K562 (cell line): ENCODE data around the gene SLC41A3. TPM values are rescaled to one million over a fixed set of nuclear protein-coding genes. Genes with fewer than 3 reads are reported as not detected.
"Not testable (repeated sequence)": the region's sequence is repeated elsewhere in the genome, so short reads cannot be mapped to it uniquely, and the experiment has no call there.

ENCODE experiments used
- ATAC-seq: fragments of 200-7000 bp; cut with Tn5 transposase; 3 replicates; pipeline ENCODE4 v1.9.1; 2020; ENCODE audit warnings: moderate library complexity
- BruUV-seq: library from RNA; stranded (reverse); fragments of 400-500 nt; replicated peaks from 2 replicates; lab custom pipeline; 2021; lab: Mats Ljungman, UMichigan
- CTCF ChIA-PET: fragments of 300-600 bp; formaldehyde crosslinking; extraction: SDS; loops from one replicate; lab custom pipeline; 2021; ENCODE audit warnings: low intra/inter-chr PET ratio; lab: Yijun Ruan, JAX
- POLR2A ChIA-PET: fragments of 300-600, 350-650 bp; sonication (Branson Sonifier 250); formaldehyde crosslinking; extraction: SDS; loops from one replicate; lab custom pipeline; 2021; ENCODE audit warnings: antibody characterized with exemption, inconsistent platforms; lab: Yijun Ruan, JAX
- DNase-seq, 4 experiments: peaks; one replicate each; pipeline versions ENCODE4 v3.0.0 to v3.0.0-alpha.2; 2011 to 2018; ENCODE audit warnings: low spot score in 3 of 4, mixed read lengths in 3 of 4; ENCODE audit errors: extremely low read depth in 1 of 4
- FAIRE-seq: peaks from 2 replicates; lab custom pipeline; 2011; peaks lifted over from hg19 to GRCh38; lab: Jason Lieb, UNC
- H2AFZ ChIP-seq: 2 replicates; pipeline ENCODE4 v1.6.0; 2011; ENCODE audit warnings: low read depth, low read length, control low read depth, inconsistent platforms
- H3K27ac ChIP-seq: fragments of 200-600 bp; 3 replicates; pipeline ENCODE4 v1.8.0; 2011; ENCODE audit warnings: low read depth, mild to moderate bottlenecking, control low read depth, inconsistent platforms, low read length, moderate library complexity, mixed read lengths; ENCODE audit errors: extremely low read depth
- H3K27me3 ChIP-seq, 2 experiments: fragments of 300-600 bp in 1 of 2; 2 replicates in 1 of 2; 3 replicates in 1 of 2; pipeline versions ENCODE4 v1.6.0 to v1.8.0; 2011; ENCODE audit warnings: inconsistent platforms in 2 of 2, low read length in 2 of 2, mild to moderate bottlenecking in 1 of 2, mixed read lengths in 1 of 2, moderate library complexity in 1 of 2; ENCODE audit not compliant: control insufficient read depth in 2 of 2, insufficient read depth in 2 of 2
- H3K36me3 ChIP-seq: fragments of 300-600 bp; 3 replicates; pipeline ENCODE4 v1.8.0; 2011; ENCODE audit warnings: mild to moderate bottlenecking, low read length, inconsistent platforms; ENCODE audit not compliant: control insufficient read depth, insufficient read depth
- H3K4me1 ChIP-seq, 2 experiments: fragments of 200-600 bp in 1 of 2; replicated peaks in 1 of 2; 2 replicates in 1 of 2; 3 replicates in 1 of 2; pipeline versions ENCODE4 v1.5.1 to v1.8.0; 2011; ENCODE audit warnings: inconsistent platforms in 2 of 2, low read length in 2 of 2, mild to moderate bottlenecking in 1 of 2, mixed read lengths in 1 of 2, moderate library complexity in 1 of 2; ENCODE audit not compliant: control insufficient read depth in 2 of 2, insufficient read depth in 2 of 2
- H3K4me2 ChIP-seq: 2 replicates; pipeline ENCODE4 v1.6.1; 2011; ENCODE audit warnings: low read length, control low read depth, inconsistent platforms, mixed read lengths; ENCODE audit not compliant: insufficient read depth
- H3K4me3 ChIP-seq: fragments of 200-600 bp; sonication (generic), shearing (Covaris generic); 2 replicates; pipeline ENCODE4 v1.5.1; 2016; ENCODE audit warnings: control low read depth, inconsistent platforms
- H3K79me2 ChIP-seq: fragments of 200-600 bp; 3 replicates; pipeline ENCODE4 v1.8.0; 2011; ENCODE audit warnings: low read length, inconsistent platforms; ENCODE audit not compliant: control insufficient read depth, insufficient read depth
- H3K9ac ChIP-seq, 2 experiments: 2 replicates each; pipeline versions ENCODE4 v1.6.0 to v1.6.1; 2011; ENCODE audit warnings: low read depth in 2 of 2, low read length in 2 of 2, control low read depth in 1 of 2, inconsistent platforms in 1 of 2, mild to moderate bottlenecking in 1 of 2, mixed read lengths in 1 of 2; ENCODE audit not compliant: insufficient read depth in 1 of 2
- H3K9me1 ChIP-seq: one replicate; pipeline ENCODE4 v1.6.0; 2011; ENCODE audit warnings: inconsistent platforms, mild to moderate bottlenecking, low read length, moderate library complexity; ENCODE audit not compliant: control insufficient read depth, insufficient read depth
- H3K9me3 ChIP-seq: replicated peaks from 2 replicates; pipeline ENCODE4 v1.5.1; 2011; ENCODE audit warnings: low read depth, low read length, inconsistent platforms; ENCODE audit not compliant: control insufficient read depth, insufficient read depth
- H4K20me1 ChIP-seq: replicated peaks from 2 replicates; pipeline ENCODE4 v1.6.1; 2011; ENCODE audit warnings: low read length, inconsistent platforms, mixed read lengths; ENCODE audit not compliant: control insufficient read depth, insufficient read depth
- L3MBTL2 ChIP-seq: fragments of 450-650 bp; IDR thresholded peaks from 2 replicates; pipeline ENCODE4 v1.6.1; 2016; ENCODE audit warnings: mild to moderate bottlenecking, moderate library complexity
- PRDM10 ChIP-seq: fragments of 450-650 bp; IDR thresholded peaks from 2 replicates; pipeline ENCODE4 v1.6.1; 2018; ENCODE audit not compliant: partially characterized antibody
- RAD51 ChIP-seq: fragments of 450-650 bp; IDR thresholded peaks from 2 replicates; pipeline ENCODE4 v1.7.1; 2016; ENCODE audit warnings: low read depth, mild to moderate bottlenecking, borderline replicate concordance
- WGBS: fragments of 100-300 bp; shearing (Covaris generic); methylation state at CpG from one replicate; pipeline ENCODE4 v1.1.6; 2016; ENCODE audit warnings: low coverage, mixed read lengths; ENCODE audit not compliant: insufficient coverage; ENCODE audit errors: missing lambda C conversion rate; 5-methylcytosine and 5-hydroxymethylcytosine counted together
- in situ Hi-C: fragments of 300-500 bp; cut with MboI; formaldehyde crosslinking; loops from 4 replicates; pipeline ENCODE4 v1.15.0; 2018; ENCODE audit warnings: inconsistent platforms, mixed read lengths
- intact Hi-C: fragments of 100-400 bp; cut with micrococcal nuclease; formaldehyde crosslinking; loops from 2 replicates; pipeline ENCODE4 v1.14.2; 2022
- polyA plus RNA-seq, 8 experiments: library from polyadenylated mRNA; depleted of rRNA in 4 of 8; stranded (reverse) in 5 of 8; unstranded in 3 of 8; fragments of >200 nt; fragmentation: Nextera tagmentation in 2 of 8; fragmentation: Illumina TruSeq in 1 of 8; extraction: Ambion mirVana in 2 of 8; extraction: Trizol in 1 of 8; gene quantifications; 2 replicates each; pipeline versions ENCODE4 v1.2.1 to v1.2.3, GENCODE V29; 2011 to 2014; ENCODE audit warnings: inconsistent platforms in 1 of 8, missing spikeins in 1 of 8
- total RNA-seq, 7 experiments: library from RNA; depleted of rRNA in 6 of 7; stranded (reverse); fragments of >200 nt in 6 of 7; fragmentation: Illumina TruSeq in 2 of 7; extraction: Trizol in 2 of 7; gene quantifications; 2 replicates each; pipeline versions ENCODE4 v1.2.1 to v1.2.3, GENCODE V29; 2011 to 2021; ENCODE audit warnings: low replicate concordance in 1 of 7

The SLC41A3 gene
- total and polyA plus RNA-seq, 9 of the 15 experiments (the other 6 are each of a cell fraction or from before 2014, with no cell fraction given), result 4.1 to 20.7 (median 11.2) TPM

- POLR2A ChIA-PET, H2AFZ ChIP-seq: not testable (repeated sequence)
- WGBS, result 7% methylated on average over 2 of the region's 2 CpGs
Measured at GRCh38 chr3:126038791-126039190, 45.1 kb downstream of the SLC41A3 start.

More at GRCh38 chr3:126038791-126039190, 45.1 kb downstream of the SLC41A3 start:
- H3K4me2 ChIP-seq, intact Hi-C loops, BruUV-seq, CTCF ChIA-PET, in situ Hi-C loops, H3K4me3 ChIP-seq, H3K79me2 ChIP-seq, H3K9me3 ChIP-seq, H3K9me1 ChIP-seq, H3K36me3 ChIP-seq, H3K9ac ChIP-seq, H3K4me1 ChIP-seq, H3K27ac ChIP-seq, H3K27me3 ChIP-seq, FAIRE-seq, H4K20me1 ChIP-seq: not testable (repeated sequence)
- DNase-seq (peak in 1 of 4 experiments; percentile 27), ATAC-seq (peak; percentile 84)
- TF ChIP-seq L3MBTL2, result peak; percentile 20; the same call in 1 of the 2 replicates
- peak; percentile 27; the same call in 1 of the 2 replicates for TF ChIP-seq RAD51
- TF ChIP-seq PRDM10, result peak; percentile 42
